Epithelial cell of proximal tubule (primary cell): ENCODE measurements around the gene WHAMM. TPM values are rescaled to one million over a fixed set of nuclear protein-coding genes. Genes with fewer than 3 reads are reported as not detected.

ENCODE experiments used
- DNase-seq: peaks from one replicate; pipeline ENCODE4 v3.0.0-alpha.2; 2011; ENCODE audit warnings: low read depth
- H3K4me3 ChIP-seq: 2 replicates; pipeline ENCODE4 v1.5.1; 2011; ENCODE audit warnings: low read depth, mild to moderate bottlenecking, low read length
- total RNA-seq: library from RNA; depleted of rRNA; stranded (reverse); fragments of >200 nt; gene quantifications from 2 replicates; pipeline ENCODE4 v1.2.3, GENCODE V29; 2015
- TF ChIP-seq, protein P1 (sequence below): conservative IDR thresholded peaks from 2 replicates; pipeline ENCODE4 v1.5.1; 2012; ENCODE audit warnings: low read depth, mild to moderate bottlenecking, low read length

WHAMM gene
- total RNA-seq, 1 donor from 2014 or later, result 6.0 TPM

DNA sequence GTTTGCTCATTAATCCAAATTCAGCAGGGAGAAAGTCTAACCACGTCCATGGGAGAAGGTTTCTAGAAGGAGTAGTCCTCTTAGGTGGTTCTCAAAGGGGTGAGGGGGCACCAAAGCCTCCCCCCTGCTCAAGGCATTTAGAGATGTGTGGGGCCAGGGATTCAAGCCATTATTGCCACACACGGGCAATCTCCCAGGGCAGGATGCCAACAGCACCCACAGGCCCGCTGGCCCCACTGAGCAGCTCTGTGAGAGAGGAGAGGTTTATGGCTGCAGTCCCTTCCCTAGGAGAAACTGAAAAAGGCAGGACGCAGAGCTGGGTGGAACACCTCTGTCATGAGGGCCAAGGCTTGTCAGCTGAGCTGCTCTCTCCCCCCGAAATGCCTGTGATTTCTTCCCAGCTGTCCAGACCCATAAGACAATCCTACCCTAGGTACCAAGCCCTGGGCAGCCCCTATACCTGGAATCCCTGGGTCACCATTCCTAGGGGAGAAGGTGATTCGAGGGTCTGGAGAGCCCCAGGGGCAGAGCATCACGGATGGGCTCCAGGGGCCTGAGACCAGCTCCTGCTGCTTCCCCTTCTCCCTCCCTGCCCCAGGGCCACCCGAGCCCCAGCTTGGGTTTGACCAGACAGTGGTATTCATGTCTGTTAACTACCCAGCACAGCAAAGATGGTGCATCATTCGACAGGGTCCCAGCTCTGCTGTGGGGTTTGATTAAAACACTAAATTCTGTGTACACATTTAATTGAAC, 39.0 kb downstream of the WHAMM start:
- TF ChIP-seq, protein P1, sequence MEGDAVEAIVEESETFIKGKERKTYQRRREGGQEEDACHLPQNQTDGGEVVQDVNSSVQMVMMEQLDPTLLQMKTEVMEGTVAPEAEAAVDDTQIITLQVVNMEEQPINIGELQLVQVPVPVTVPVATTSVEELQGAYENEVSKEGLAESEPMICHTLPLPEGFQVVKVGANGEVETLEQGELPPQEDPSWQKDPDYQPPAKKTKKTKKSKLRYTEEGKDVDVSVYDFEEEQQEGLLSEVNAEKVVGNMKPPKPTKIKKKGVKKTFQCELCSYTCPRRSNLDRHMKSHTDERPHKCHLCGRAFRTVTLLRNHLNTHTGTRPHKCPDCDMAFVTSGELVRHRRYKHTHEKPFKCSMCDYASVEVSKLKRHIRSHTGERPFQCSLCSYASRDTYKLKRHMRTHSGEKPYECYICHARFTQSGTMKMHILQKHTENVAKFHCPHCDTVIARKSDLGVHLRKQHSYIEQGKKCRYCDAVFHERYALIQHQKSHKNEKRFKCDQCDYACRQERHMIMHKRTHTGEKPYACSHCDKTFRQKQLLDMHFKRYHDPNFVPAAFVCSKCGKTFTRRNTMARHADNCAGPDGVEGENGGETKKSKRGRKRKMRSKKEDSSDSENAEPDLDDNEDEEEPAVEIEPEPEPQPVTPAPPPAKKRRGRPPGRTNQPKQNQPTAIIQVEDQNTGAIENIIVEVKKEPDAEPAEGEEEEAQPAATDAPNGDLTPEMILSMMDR, result no peak
- H3K4me3 ChIP-seq, result no peak overlapping the region
- no peak for DNase-seq

DNA sequence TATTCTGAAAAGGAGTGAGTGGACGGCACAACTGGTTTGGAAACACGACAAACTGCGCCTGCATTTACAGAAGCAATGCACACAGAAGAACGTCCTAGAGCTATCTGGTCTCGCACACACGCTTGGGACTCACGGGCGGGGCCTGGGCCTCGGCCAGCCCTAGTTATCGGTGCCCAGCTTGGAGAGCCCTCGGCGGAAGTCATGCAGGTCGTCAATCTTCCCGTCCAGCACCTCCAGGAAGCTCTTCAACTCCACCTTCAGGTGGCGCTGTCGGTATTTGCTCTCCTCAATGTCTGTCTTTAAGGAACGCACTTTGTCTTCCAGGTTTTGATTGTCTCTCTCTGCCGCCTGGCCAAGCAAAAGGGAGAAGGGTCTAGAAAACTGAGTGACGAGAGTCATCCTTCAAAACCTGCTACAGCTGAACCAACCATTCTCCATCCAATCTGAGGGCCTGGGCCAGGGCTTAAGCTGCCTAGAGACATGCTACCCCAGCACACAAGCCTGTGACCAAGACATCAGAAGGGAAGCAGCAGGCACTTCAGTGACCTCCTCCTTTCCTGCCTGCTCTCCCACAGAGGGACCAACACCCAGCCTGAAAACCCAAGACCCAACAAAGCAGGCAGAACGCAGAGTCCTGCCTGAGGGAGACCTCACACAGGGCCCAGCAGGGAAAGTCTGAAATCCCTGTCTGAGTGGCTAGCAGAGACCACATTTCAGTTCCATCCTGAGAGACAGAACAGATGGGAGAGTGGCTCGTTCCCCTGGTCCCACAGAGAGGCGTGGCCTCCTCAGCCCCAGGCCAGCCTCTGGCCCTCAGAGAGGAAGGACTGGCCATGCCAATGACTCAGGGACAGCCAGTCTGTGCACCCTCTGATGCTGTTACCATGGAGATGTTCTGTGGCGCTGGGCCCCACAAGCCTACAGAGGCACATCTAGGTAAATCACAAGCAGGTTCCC, 40.4 kb downstream of the WHAMM start:
- TF ChIP-seq, protein P1, result peak; percentile 89
- no peak for DNase-seq
- no peak overlapping the region for H3K4me3 ChIP-seq

DNA sequence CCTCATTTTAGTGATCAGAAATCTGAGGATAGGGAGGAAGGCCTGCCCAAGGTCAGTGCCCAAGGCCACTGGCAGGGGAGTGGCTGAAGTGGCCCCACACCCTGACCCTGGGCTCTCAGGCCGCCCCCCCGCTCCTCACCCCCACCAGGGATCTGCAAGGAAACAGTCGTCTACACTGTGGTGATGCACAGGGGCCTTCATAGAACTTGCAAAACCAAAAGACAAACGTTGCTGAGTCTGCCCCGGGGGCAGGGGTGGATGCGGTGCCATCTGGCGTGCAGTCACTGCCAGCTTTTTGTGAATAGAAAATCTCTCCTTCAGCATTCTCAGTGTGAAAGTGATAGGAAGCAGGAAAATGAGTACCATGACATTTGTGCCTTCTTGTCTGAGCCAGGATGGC, 41.3 kb downstream of the WHAMM start:
- H3K4me3 ChIP-seq, result no peak overlapping the region
- no peak for DNase-seq
- TF ChIP-seq, protein P1, result no peak

DNA sequence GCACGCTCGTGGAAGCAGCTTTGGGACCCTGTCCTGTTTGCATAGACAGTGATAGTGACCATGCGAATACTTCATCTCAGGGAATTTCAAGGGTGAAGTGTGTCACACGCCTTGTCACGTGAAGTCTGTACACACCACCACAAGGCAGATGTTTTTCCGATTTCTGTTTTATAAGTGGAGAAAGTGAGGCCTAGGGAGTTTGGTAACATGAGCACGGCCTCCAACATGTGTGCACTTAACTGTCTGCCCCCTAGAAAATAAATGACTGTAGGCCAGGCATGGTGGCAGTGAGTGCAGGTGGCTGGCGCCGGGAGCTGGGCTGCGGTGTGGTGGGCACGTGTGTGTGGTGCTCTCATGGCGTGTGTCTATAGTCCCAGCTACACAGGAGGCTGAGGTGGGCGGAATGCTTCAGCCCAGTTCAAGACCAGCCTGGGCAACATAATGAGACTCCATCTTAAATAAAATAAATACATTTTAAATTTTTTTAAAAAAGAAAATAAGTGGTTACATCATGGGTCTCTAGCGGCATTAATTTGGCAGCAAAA, 42.0 kb downstream of the WHAMM start:
- TF ChIP-seq, protein P1, result no peak

DNA sequence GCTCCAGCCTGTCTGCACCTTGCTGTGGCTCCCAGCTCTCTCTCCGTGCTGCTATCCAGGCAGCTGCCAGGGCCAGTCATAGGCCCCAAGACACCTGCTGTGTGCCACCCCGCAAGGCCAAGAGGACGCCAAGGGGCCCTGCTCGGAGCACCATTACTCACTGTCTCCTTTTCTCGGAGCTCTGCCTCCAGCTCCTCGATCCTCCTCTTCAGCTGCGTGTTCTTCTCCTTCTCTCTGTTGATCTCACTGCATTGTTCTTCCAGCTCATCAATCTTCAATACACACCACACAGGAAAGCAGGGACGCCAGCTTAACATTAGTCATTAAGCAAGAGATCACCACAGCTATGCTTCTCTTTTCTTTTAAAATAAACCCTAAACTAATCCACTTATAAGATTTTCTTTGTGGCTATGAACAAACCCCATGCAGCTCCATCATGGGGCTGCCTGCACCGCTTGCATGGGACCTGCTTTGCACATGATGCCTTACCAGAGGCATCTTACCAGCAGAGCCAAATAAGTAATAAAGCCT, 42.6 kb downstream of the WHAMM start:
- DNase-seq, result no peak
- no peak overlapping the region for H3K4me3 ChIP-seq
- TF ChIP-seq, protein P1, result no peak

More for the DNA sequence above, 42.0 kb downstream of the WHAMM start:
- no peak for DNase-seq
- no peak overlapping the region for H3K4me3 ChIP-seq

DNA sequence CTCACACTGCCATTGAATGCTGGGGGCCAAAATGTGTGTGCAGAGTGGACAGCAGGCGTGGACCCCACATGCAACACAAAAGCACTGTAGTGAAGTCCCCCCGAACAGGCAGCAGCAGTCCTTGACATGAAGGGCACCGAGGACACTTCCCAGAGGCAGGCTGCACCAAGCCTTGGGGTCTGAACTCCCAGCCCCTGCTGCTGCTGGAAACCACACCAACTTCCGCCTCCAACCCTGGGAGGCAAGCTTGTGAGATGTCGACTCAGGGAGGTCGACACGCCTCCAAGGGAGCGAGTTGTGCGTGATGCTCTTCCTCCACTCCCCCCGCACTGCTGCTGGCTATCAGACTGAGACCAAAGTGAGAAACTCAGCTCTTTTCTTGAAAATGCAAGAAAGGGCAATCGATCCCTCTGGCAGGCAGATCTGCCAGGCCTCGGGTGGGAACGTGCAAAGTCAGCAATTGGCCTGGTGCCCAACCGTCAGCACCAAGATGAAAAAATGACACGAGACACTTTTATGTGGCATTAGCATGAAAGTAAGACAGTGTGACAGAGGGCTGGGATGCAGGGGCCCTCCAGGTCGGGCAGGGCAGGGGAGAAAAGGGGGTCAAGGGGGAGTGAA, 43.6 kb downstream of the WHAMM start:
- TF ChIP-seq, protein P1, result no peak

More for the DNA sequence above, 43.6 kb downstream of the WHAMM start:
- no peak overlapping the region for H3K4me3 ChIP-seq
- no peak for DNase-seq
